Lower leg skin (tissue), 4 donors: ENCODE data around the gene NCOA1. TPM values are rescaled to one million over a fixed set of nuclear protein-coding genes. Genes with fewer than 3 reads are reported as not detected.
"Not testable (repeated sequence)": the region's sequence is repeated elsewhere in the genome, so short reads cannot be mapped to it uniquely, and the experiment has no call there.

ENCODE experiments used
- DNase-seq, 2 donors: peaks; one replicate each; pipeline ENCODE4 v3.0.0-alpha.2; 2019; ENCODE audit warnings: low spot score in 2 of 2
- H3K4me3 ChIP-seq: fragments of 200-600 bp; sonication (generic); 2 replicates; pipeline ENCODE4 v1.5.1; 2017; ENCODE audit warnings: mild to moderate bottlenecking, low read depth; ENCODE audit not compliant: poor library complexity, severe bottlenecking
- CTCF ChIP-seq, 3 donors: fragments of 450-650 bp; IDR thresholded peaks; one replicate each; pipeline ENCODE4 v1.5.1; 2016; ENCODE audit warnings: antibody characterized with exemption in 3 of 3, mild to moderate bottlenecking in 3 of 3, moderate library complexity in 2 of 3
- POLR2A ChIP-seq, 2 donors: fragments of 450-650 bp; IDR thresholded peaks; one replicate each; pipeline ENCODE4 v1.6.1; 2016 to 2017; ENCODE audit warnings: antibody characterized with exemption in 2 of 2, mild to moderate bottlenecking in 1 of 2, moderate library complexity in 1 of 2
- WGBS, 2 donors: methylation state at CpG; one replicate each; pipeline ENCODE4 v1.1.5; 2018; 5-methylcytosine and 5-hydroxymethylcytosine counted together
- intact Hi-C: fragments of 100-400 bp; cut with DNase I; formaldehyde crosslinking; loops from one replicate; pipeline ENCODE4 v1.15.0; 2023; ENCODE audit warnings: low total_unique reads
- total RNA-seq, 4 donors: library from RNA; depleted of rRNA; stranded (reverse); fragments of >200 nt; gene quantifications; one replicate each; pipeline ENCODE4 v1.1.0, GENCODE V29; 2016

Gene NCOA1
- total RNA-seq, 4 donors from 2014 or later, result 37.9 to 50.1 (median 45.0) TPM

DNA sequence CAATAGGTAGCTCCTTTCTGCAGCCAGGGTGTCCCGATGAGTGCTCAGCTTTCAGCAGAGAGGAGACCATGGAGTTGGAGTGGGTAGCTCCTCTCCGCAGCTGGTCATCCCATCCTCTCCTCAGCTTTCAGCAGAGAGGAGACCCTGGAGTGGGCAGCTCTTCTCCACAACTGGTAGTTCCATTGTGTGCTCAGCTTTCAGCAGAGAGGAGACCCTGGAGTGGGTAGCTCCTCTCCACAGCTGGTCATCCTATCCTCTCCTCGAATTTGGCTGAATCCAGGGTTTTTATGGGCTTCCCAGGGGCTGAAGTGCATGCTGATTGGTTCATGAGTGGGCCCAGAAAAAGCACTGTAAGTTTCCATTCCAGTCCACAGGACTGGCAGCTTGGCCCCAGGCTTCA lies 75.2 kb downstream of the NCOA1 start:
- H3K4me3 ChIP-seq, result no peak overlapping the region
- TF ChIP-seq POLR2A (IDR thresholded peaks at IDR 0.05), result no peak
- no peak for TF ChIP-seq CTCF (IDR thresholded peaks at IDR 0.05)
- WGBS, 2 donors, result 98% methylated on average over 3 of the region's 3 CpGs
- intact Hi-C loops, result no loop called here
- no peak for DNase-seq

- DNase-seq, result no peak
- no peak overlapping the region for H3K4me3 ChIP-seq
- WGBS, 2 donors, result 96 to 97% methylated on average over 7 of the region's 7 CpGs
- intact Hi-C loops, result no loop called here
- TF ChIP-seq POLR2A (IDR thresholded peaks at IDR 0.05), result no peak
- TF ChIP-seq CTCF (IDR thresholded peaks at IDR 0.05), result no peak
Observed at GRCh38 chr2:24566630-24567029, 75.6 kb downstream of the NCOA1 start.

DNA sequence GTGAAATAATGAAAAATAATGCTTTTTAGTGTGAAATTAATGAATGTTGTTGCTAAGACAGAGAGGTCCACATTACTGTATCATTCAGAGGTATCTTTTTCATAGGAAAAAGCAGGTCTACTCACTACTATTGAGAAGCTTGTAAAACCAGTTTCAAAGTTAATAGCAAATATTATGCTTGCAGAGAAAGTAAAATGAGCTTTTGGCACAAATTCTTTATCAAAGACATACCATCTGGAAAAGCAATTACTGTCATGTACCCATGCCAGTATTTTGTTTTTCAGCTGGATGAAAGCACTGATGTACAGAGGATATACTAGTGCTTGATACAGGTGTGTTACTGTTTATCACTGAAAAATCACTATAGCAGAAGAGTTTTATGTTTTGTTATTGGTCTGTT lies 77.5 kb downstream of the NCOA1 start:
- intact Hi-C loops, result no loop called here
- H3K4me3 ChIP-seq, result no peak overlapping the region
- no peak for TF ChIP-seq POLR2A (IDR thresholded peaks at IDR 0.05)
- TF ChIP-seq CTCF (IDR thresholded peaks at IDR 0.05), result no peak
- DNase-seq, result no peak

DNA sequence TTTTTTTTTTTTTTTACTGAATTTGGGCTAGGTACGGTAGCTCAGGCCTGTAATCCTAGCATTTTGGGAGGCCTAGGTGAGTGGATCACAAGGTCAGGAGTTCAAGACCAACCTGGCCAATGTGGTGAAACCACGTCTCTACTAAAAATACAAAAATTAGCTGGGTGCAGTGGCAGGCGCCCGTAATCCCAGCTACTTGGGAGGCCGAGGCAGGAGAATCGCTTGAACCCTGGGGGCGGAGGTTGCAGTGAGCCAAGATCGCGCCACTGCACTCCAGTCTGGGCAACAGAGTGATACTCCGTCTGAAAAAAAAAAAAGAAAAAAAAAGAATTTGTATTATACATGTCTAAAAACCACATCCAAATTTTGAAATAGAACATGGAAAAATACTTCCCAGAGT lies 78.5 kb downstream of the NCOA1 start:
- intact Hi-C loops, result not testable (repeated sequence)
- 89 to 91% methylated on average over 10 of the region's 10 CpGs for WGBS, 2 donors

GRCh38 chr2:24570225-24570624 lies 79.2 kb downstream of the NCOA1 start:
- no peak overlapping the region for H3K4me3 ChIP-seq
- 87 to 97% methylated on average over 1 of the region's 1 CpG for WGBS, 2 donors
- no peak for TF ChIP-seq CTCF (IDR thresholded peaks at IDR 0.05)
- no peak for TF ChIP-seq POLR2A (IDR thresholded peaks at IDR 0.05)
- intact Hi-C loops, result no loop called here
- DNase-seq, result no peak

More for the DNA sequence above, 78.5 kb downstream of the NCOA1 start:
- H3K4me3 ChIP-seq, DNase-seq: not testable (repeated sequence)

DNA sequence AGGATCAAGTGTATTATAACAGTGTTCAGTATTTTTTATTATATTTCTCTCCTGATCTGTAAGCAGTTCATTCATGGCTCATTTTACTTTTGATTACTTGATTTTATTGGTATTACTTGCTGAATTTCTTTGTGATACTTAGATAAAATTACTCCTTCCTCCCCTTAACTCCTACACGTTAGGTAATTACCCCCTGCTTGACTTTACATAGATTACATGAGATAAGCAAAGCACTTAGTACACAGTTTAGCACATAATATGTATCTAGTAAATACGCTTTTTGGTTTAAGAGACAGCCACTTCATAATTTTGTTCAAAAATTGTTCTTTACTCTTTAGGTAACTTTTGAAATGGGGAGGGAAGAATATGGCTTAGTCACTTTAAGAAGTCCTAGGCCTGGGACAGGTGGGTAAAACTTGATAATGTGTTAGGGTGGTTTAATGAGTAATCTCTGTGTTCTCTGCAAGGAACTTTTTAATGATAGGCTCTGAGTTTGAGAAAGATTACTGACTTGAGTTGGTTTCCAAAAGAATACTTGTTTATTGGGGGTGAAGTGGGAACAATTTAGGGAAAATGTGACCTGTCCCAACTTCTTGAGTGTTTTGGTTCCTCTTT lies 80.9 kb downstream of the NCOA1 start:
- WGBS, 2 donors, result 71 to 79% methylated on average over 2 of the region's 2 CpGs
- DNase-seq, result no peak
- intact Hi-C loops, result no loop called here
- H3K4me3 ChIP-seq, result no peak overlapping the region
- TF ChIP-seq CTCF (IDR thresholded peaks at IDR 0.05) (no peak), POLR2A (IDR thresholded peaks at IDR 0.05) (no peak)
